Measurements from ENCODE around the gene B3GNT4.
A peak's percentile ranks its signal among the peaks of the same experiment; 100 is the strongest.

The B3GNT4 gene

GRCh38 chr12:122185079-122185478 is 18.4 kb upstream of the B3GNT4 start:
- Histone ChIP-seq H3K4me3 (peak overlapping the region in 2 of 10 experiments; percentile 21 to 36; a peak in 1 of 20 replicates), H4K20me1 (no peaks in the 10 kb centered on the region), H3K4me2 (peak overlapping the region; percentile 82 to 99 (median 96)), H3K4me1 (peaks cover 23 to 66% (median 57%) of the 10 kb centered on the region in 10 experiments), H3K9me3 (replicated peaks in 1 of 11) (no peaks in the 10 kb centered on the region), H3K36me3 (no peaks in the 10 kb centered on the region), H3K27ac (peak overlapping the region in 10 of 11 experiments; percentile 38 to 84 (median 60); a peak in 18 of 22 replicates), H3K9ac (peak overlapping the region in 10 of 11 experiments; percentile 8 to 77 (median 34); a peak in 10 of 22 replicates), H3K27me3 (no peaks in the 10 kb centered on the region; a peak in 2 of 22 replicates)
- TF ChIP-seq Cebpa-rat (IDR thresholded peaks at IDR 0.05): no peak

DNA sequence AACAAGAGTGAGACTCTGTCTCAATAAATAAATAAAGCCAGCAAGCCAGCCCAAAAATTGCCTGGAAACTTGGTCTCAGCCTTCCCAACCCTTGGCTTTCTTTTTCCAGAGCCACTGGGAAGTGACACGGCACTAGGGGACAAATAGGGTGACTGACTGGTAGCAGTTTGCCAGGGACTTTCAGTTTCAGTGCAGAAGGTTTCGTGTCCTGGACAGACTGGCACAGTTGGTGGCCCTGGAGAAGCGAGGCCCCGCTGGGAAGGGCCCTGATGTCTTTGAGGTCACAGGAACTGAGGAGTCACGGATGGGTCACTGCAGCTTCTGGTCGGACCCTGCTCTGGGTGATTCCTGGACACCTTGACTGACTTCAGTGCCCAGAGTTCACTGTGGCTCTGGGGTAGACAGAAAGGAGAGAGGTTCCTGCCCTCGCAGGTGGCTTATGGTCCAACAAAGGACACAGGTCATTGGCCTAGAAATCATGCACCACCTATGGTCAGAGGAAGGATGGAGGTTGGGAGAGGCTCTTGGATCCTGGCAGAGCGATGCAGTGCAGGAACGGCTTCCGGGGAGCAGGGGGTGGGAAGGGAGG is 17.9 kb upstream of the B3GNT4 start:
- H3K9ac ChIP-seq: peak overlapping the region in 3 of 11 experiments; percentile 3 to 77 (median 38); a peak in 3 of 22 replicates
- no peaks in the 10 kb centered on the region for H4K20me1 ChIP-seq

GRCh38 chr12:122187466-122187865 is 16.0 kb upstream of the B3GNT4 start:
- Histone ChIP-seq H3K27ac (no peak overlapping the region), H3K9ac (no peak overlapping the region), H3K4me3 (no peak overlapping the region), H3K36me3 (no peaks in the 10 kb centered on the region), H4K20me1 (peaks cover 0 to 7% (median 0%) of the 10 kb centered on the region in 11 experiments; a peak in 1 of 22 replicates), H3K9me3 (replicated peaks in 1 of 11) (no peaks in the 10 kb centered on the region), H3K4me1 (peaks cover 23 to 58% (median 48%) of the 10 kb centered on the region in 10 experiments), H3K4me2 (no peak overlapping the region), H3K27me3 (no peaks in the 10 kb centered on the region; a peak in 2 of 22 replicates)
- TF ChIP-seq Cebpa-rat (IDR thresholded peaks at IDR 0.05): no peak

More for the DNA sequence above, 17.9 kb upstream of the B3GNT4 start:
- Histone ChIP-seq H3K4me1 (peaks cover 23 to 63% (median 53%) of the 10 kb centered on the region in 10 experiments), H3K36me3 (no peaks in the 10 kb centered on the region), H3K9me3 (replicated peaks in 1 of 11) (no peaks in the 10 kb centered on the region), H3K4me3 (no peak overlapping the region), H3K27ac (peak overlapping the region in 7 of 11 experiments; percentile 56 to 84 (median 62); a peak in 10 of 22 replicates), H3K4me2 (peak overlapping the region; percentile 82 to 99 (median 96)), H3K27me3 (no peaks in the 10 kb centered on the region; a peak in 2 of 22 replicates)
- no peak for TF ChIP-seq Cebpa-rat (IDR thresholded peaks at IDR 0.05)

- no peak for TF ChIP-seq Cebpa-rat (IDR thresholded peaks at IDR 0.05)
- Histone ChIP-seq H3K4me2 (peak overlapping the region in 1 of 11 experiments; percentile 22; a peak in 1 of 22 replicates), H3K9me3 (replicated peaks in 1 of 11) (peaks cover under 1 to 8% (median 7%) of the 10 kb centered on the region in 11 experiments; a peak in 19 of 22 replicates), H3K36me3 (no peaks in the 10 kb centered on the region), H3K9ac (no peak overlapping the region), H4K20me1 (peaks cover 0 to 7% (median 0%) of the 10 kb centered on the region in 11 experiments; a peak in 1 of 22 replicates), H3K4me3 (no peak overlapping the region), H3K27me3 (no peaks in the 10 kb centered on the region), H3K4me1 (peaks cover 8 to 39% (median 28%) of the 10 kb centered on the region in 10 experiments), H3K27ac (no peak overlapping the region; a peak in 1 of 22 replicates)
Observed at GRCh38 chr12:122189626-122190475, 13.7 kb upstream of the B3GNT4 start.

DNA sequence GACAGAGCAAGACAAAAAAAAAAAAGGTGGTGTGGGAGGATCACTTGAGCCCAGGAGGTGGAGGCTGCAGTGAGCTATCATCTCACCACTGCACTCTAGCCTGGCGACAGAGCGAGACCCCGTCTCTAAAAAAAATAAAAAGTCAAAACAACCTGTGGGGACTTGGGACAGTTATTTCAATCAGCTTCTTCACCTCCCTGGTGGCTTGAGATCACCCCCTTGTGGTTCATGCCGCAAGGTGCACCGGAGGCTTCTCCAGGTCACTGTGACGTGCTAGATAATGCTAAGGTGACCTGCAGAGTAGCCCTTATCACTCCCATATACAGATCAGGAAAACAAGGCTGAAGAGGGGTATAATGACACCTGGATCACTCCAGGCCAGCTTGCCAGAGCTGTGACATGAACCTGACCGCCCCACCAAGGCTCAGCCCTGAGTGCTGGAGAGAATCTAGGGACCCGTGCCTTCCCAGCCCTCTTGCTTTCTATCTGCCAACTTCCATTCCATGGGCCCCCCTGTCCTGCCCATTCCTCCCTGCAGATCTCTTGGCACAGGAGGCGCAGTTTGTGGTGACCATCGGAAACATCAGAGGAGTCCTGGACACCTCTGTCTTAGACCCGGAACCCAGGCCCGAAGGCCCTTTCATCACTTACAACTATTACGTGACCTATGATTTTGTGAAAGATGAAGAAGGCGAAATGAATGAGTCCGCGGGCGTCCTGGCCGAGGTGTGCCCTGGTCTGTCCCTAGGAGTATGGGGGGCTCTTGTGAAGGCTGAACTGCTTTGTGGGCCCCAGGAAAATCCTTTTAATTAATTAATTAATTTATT is 12.5 kb upstream of the B3GNT4 start:
- Histone ChIP-seq H3K27ac (peak overlapping the region in 1 of 11 experiments; percentile 28; a peak in 2 of 22 replicates), H3K4me1 (peaks cover 0 to 29% (median 18%) of the 10 kb centered on the region in 10 experiments; a peak in 16 of 20 replicates)
- TF ChIP-seq Cebpa-rat (IDR thresholded peaks at IDR 0.05): no peak

GRCh38 chr12:122192441-122192840 is 11.1 kb upstream of the B3GNT4 start:
- peak overlapping the region in 2 of 11 experiments; percentile 3 to 28; a peak in 2 of 22 replicates for H3K27ac ChIP-seq
- H3K27me3 ChIP-seq: no peaks in the 10 kb centered on the region
- H3K36me3 ChIP-seq: no peaks in the 10 kb centered on the region
- peak overlapping the region in 9 of 11 experiments; percentile 31 to 69 (median 61); a peak in 17 of 22 replicates for H3K4me2 ChIP-seq
- peaks cover 12 to 25% (median 19%) of the 10 kb centered on the region in 11 experiments for H3K9me3 ChIP-seq (replicated peaks in 1 of 11)
- H3K4me3 ChIP-seq: no peak overlapping the region
- no peak for TF ChIP-seq Cebpa-rat (IDR thresholded peaks at IDR 0.05)
- H4K20me1 ChIP-seq: peaks cover 0 to 7% (median 0%) of the 10 kb centered on the region in 11 experiments; a peak in 1 of 22 replicates
- peak overlapping the region in 1 of 11 experiments; percentile 47; a peak in 2 of 22 replicates for H3K9ac ChIP-seq
- H3K4me1 ChIP-seq: peaks cover 0 to 36% (median 22%) of the 10 kb centered on the region in 10 experiments; a peak in 17 of 20 replicates

More for the DNA sequence above, 12.5 kb upstream of the B3GNT4 start:
- Histone ChIP-seq H3K9ac (no peak overlapping the region), H3K4me3 (no peak overlapping the region), H3K4me2 (peak overlapping the region in 3 of 11 experiments; percentile 47 to 69 (median 65); a peak in 4 of 22 replicates), H3K36me3 (no peaks in the 10 kb centered on the region), H3K9me3 (replicated peaks in 1 of 11) (peaks cover 12 to 20% (median 18%) of the 10 kb centered on the region in 11 experiments), H4K20me1 (peaks cover 0 to 7% (median 0%) of the 10 kb centered on the region in 11 experiments; a peak in 1 of 22 replicates), H3K27me3 (no peaks in the 10 kb centered on the region)

DNA sequence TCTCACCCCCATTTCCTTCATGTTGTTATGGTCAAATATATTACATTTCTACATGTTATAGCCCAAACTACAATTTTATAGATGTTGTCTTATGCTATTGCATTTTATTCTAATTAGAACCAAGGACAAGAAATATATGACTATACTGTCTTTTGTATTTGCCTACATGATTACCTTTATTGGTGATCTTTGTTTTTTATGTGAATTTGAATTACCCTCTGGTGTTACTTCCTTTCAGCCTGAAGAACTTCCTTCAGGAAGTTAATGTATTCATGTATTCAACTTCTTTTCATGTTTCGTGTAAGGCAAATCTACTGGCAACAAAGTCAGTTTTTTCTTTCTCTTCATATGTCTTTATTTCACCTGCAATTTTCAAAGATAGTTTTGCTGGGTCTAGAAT is 8.7 kb upstream of the B3GNT4 start:
- no peaks in the 10 kb centered on the region for H3K36me3 ChIP-seq
- no peak overlapping the region for H3K4me2 ChIP-seq
- peaks cover 0 to 7% (median 0%) of the 10 kb centered on the region in 11 experiments; a peak in 2 of 22 replicates for H4K20me1 ChIP-seq
- no peak for TF ChIP-seq Cebpa-rat (IDR thresholded peaks at IDR 0.05)
- H3K4me3 ChIP-seq: no peak overlapping the region
- H3K27me3 ChIP-seq: peaks cover 0 to 4% (median 0%) of the 10 kb centered on the region in 11 experiments; a peak in 4 of 22 replicates
- H3K9me3 ChIP-seq (replicated peaks in 1 of 11): peaks cover 12 to 25% (median 19%) of the 10 kb centered on the region in 11 experiments
- peaks cover 9 to 53% (median 46%) of the 10 kb centered on the region in 10 experiments for H3K4me1 ChIP-seq
- no peak overlapping the region for H3K27ac ChIP-seq
- no peak overlapping the region for H3K9ac ChIP-seq

GRCh38 chr12:122195405-122195804 is 8.1 kb upstream of the B3GNT4 start:
- Histone ChIP-seq H3K27me3 (peaks cover 0 to 10% (median 0%) of the 10 kb centered on the region in 11 experiments; a peak in 9 of 22 replicates), H3K4me1 (peaks cover 10 to 57% (median 52%) of the 10 kb centered on the region in 10 experiments), H3K9ac (no peak overlapping the region), H4K20me1 (peaks cover 0 to 7% (median 0%) of the 10 kb centered on the region in 11 experiments; a peak in 3 of 22 replicates), H3K9me3 (replicated peaks in 1 of 11) (peaks cover 12 to 25% (median 19%) of the 10 kb centered on the region in 11 experiments), H3K4me3 (no peak overlapping the region), H3K27ac (no peak overlapping the region), H3K36me3 (no peaks in the 10 kb centered on the region), H3K4me2 (no peak overlapping the region)
- TF ChIP-seq Cebpa-rat (IDR thresholded peaks at IDR 0.05): no peak

Measured in BLaER1 treated with 17β-estradiol and CSF1 and Interleukin-3, amounts not matched to agents 10 nM and 100 nM (cell line).